Measurements from ENCODE around the gene SLC25A21.

SLC25A21 gene

DNA sequence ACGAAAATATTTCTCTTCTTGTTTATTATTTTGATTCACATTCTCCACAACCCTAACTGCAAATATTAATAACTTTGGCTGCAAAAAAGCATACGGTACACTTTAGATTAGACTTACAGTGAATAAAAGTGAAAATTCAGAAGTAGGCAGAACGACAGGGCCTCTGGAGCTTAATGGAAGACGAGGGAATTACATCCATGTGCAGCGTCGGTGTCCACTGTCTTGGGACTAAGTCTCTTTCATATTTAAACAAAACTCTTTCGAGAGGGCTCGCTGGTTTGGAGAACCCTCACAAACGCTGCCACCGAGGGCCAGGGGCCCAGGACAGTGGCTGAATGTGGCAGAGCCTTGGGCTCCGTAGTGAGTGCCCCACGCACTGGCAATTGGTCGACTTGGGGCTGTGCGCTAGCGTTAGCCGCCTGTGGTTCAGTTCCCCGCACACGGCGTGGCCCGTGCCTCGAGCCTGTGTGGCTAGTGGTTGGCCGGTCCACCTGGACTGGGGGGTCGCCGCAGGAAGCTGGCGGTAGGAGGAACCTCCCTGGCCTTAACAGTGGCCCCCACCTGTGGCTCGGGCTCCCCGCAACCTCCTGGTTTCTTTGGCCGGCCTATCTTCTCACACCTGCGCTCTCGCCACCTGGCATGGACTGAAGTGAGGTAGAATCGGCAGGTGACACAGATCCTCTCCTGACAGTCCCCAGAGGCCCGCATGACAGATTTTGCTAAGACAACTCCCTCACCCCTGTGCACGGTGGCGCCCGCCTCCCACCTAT is 511.5 kb downstream of the SLC25A21 start:
- Histone ChIP-seq H3K36me3 (ENCODE audit: insufficient read depth, low read length) (no peaks in the 10 kb centered on the region), H3K4me3 (ENCODE audit: low read length) (peak overlapping the region; percentile 76), H3K4me2 (ENCODE audit: low read length) (peak overlapping the region; percentile 94), H3K9ac (ENCODE audit: low read depth, low read length) (no peak overlapping the region), H3K4me1 (ENCODE audit: control insufficient read depth, insufficient read depth, low read length) (peaks cover 50% of the 10 kb centered on the region), H3K9me3 (replicated peaks; ENCODE audit: low read length) (no peaks in the 10 kb centered on the region), H3K27me3 (ENCODE audit: control insufficient read depth, insufficient read depth, low read length) (peaks cover 69% of the 10 kb centered on the region)

- H3K9ac ChIP-seq (ENCODE audit: low read depth, low read length), result no peak overlapping the region
- H3K9me3 ChIP-seq (replicated peaks; ENCODE audit: low read length), result no peaks in the 10 kb centered on the region
- no peaks in the 10 kb centered on the region for H3K36me3 ChIP-seq (ENCODE audit: insufficient read depth, low read length)
- peaks cover 47% of the 10 kb centered on the region for H3K4me1 ChIP-seq (ENCODE audit: control insufficient read depth, insufficient read depth, low read length)
- no peak overlapping the region for H3K4me3 ChIP-seq (ENCODE audit: low read length)
- no peak overlapping the region for H3K4me2 ChIP-seq (ENCODE audit: low read length)
- H3K27me3 ChIP-seq (ENCODE audit: control insufficient read depth, insufficient read depth, low read length), result peaks cover 78% of the 10 kb centered on the region
Observed at GRCh38 chr14:36659822-36660735, 512.3 kb downstream of the SLC25A21 start.

DNA sequence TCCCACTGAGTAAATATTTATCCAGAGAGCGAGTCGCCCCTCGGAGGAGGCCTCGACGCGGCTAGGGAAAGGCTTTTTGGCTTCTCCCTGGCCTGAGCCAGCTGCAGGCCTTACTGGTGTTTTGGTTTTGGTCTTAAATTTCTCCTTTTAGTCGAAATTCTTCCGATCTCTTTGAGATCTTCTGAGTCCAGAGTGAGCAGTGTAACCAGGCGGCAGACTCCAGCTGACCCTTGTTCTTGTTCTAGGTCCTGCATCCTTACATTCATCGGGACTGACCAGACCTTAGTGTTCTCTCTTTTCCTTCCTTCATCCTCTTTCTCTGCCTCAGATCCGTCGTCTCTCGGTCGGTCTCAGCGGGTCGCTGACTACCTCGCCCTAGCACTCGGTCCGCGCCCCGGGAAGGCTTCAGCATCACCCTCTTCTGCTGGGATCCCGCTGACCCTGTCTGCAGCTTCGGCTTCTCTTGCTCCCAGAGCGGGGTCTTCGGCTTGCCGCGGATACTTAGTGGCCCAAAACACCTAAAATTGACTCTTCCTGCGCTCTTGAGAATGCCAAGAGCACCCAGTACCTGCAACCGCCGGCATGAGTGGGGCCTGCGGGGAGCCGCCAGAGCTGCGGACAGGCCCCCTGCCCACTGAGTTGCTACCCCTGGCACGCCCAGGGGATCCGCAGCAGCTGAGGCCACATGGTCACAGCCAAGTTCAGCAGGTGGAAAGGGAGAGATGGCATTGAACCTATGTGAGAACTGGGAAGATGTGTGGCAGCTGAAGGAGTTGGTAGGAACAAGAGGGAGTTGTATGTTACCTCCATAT is 513.2 kb downstream of the SLC25A21 start:
- Histone ChIP-seq H3K36me3 (ENCODE audit: insufficient read depth, low read length) (no peaks in the 10 kb centered on the region), H3K4me2 (ENCODE audit: low read length) (peak overlapping the region; percentile 22), H3K9me3 (replicated peaks; ENCODE audit: low read length) (no peaks in the 10 kb centered on the region), H3K4me3 (ENCODE audit: low read length) (no peak overlapping the region), H3K27me3 (ENCODE audit: control insufficient read depth, insufficient read depth, low read length) (peaks cover 85% of the 10 kb centered on the region), H3K9ac (ENCODE audit: low read depth, low read length) (no peak overlapping the region), H3K4me1 (ENCODE audit: control insufficient read depth, insufficient read depth, low read length) (peaks cover 47% of the 10 kb centered on the region)

DNA sequence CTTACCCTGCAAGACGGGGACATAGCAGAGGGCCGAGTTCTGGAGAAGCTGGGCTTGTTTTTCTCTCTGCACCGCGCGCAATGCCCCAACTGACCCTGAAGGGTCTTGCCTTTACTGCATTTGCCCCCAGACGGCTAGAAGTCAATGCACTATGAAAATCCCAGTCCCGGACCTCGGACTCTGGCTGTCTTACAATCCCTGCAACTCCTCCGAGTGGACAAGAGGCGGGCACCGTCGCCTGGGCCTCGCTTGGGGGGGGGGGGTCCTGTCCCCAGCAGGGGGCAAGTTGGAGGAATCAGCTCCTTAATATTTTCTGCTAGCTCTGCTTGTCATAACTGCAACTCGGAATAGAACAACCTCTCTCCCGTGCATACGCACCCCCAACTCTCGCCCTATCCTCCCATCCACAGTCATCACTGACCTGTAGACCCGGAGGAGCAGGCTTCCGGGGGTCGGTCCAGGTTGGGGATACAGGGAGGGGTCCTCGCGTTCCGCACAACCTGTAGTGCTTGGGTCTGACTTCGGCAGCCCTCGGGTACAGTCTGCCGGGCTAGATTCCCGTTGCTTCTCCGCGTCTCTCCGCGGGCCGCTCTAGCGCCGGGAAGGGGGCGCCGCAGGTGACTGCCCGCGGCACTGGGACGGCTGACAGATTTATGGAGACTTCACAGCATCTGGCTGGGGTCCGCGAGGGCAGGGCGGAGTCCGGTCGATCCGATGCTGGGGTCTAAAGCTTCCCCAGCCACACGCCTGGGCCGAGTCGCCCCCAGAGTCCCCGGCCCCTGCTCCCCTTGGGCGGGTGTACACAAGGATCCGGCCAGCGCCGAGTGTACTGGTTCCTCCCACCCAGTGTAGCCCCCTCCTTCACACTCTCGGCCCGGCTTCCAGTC is 514.0 kb downstream of the SLC25A21 start:
- peak overlapping the region; percentile 81 for H3K4me2 ChIP-seq (ENCODE audit: low read length)
- H3K36me3 ChIP-seq (ENCODE audit: insufficient read depth, low read length), result no peaks in the 10 kb centered on the region
- no peaks in the 10 kb centered on the region for H3K9me3 ChIP-seq (replicated peaks; ENCODE audit: low read length)
- H3K4me1 ChIP-seq (ENCODE audit: control insufficient read depth, insufficient read depth, low read length), result peaks cover 43% of the 10 kb centered on the region
- H3K27me3 ChIP-seq (ENCODE audit: control insufficient read depth, insufficient read depth, low read length), result peaks cover 92% of the 10 kb centered on the region
- peak overlapping the region; percentile 62 for H3K4me3 ChIP-seq (ENCODE audit: low read length)
- no peak overlapping the region for H3K9ac ChIP-seq (ENCODE audit: low read depth, low read length)

GRCh38 chr14:36657399-36658122 is 514.8 kb downstream of the SLC25A21 start:
- H3K4me3 ChIP-seq (ENCODE audit: low read length), result peak overlapping the region; percentile 62
- H3K4me1 ChIP-seq (ENCODE audit: control insufficient read depth, insufficient read depth, low read length), result peaks cover 35% of the 10 kb centered on the region
- no peak overlapping the region for H3K9ac ChIP-seq (ENCODE audit: low read depth, low read length)
- H3K4me2 ChIP-seq (ENCODE audit: low read length), result peak overlapping the region; percentile 81
- H3K9me3 ChIP-seq (replicated peaks; ENCODE audit: low read length), result no peaks in the 10 kb centered on the region
- H3K36me3 ChIP-seq (ENCODE audit: insufficient read depth, low read length), result no peaks in the 10 kb centered on the region
- H3K27me3 ChIP-seq (ENCODE audit: control insufficient read depth, insufficient read depth, low read length), result peaks cover 94% of the 10 kb centered on the region

- peaks cover 30% of the 10 kb centered on the region for H3K4me1 ChIP-seq (ENCODE audit: control insufficient read depth, insufficient read depth, low read length)
- no peak overlapping the region for H3K9ac ChIP-seq (ENCODE audit: low read depth, low read length)
- H3K4me2 ChIP-seq (ENCODE audit: low read length), result peak overlapping the region; percentile 81
- no peaks in the 10 kb centered on the region for H3K36me3 ChIP-seq (ENCODE audit: insufficient read depth, low read length)
- H3K27me3 ChIP-seq (ENCODE audit: control insufficient read depth, insufficient read depth, low read length), result peaks cover 97% of the 10 kb centered on the region
- H3K4me3 ChIP-seq (ENCODE audit: low read length), result peak overlapping the region; percentile 62
- H3K9me3 ChIP-seq (replicated peaks; ENCODE audit: low read length), result no peaks in the 10 kb centered on the region
Observed at GRCh38 chr14:36656687-36657398, 515.6 kb downstream of the SLC25A21 start.

DNA sequence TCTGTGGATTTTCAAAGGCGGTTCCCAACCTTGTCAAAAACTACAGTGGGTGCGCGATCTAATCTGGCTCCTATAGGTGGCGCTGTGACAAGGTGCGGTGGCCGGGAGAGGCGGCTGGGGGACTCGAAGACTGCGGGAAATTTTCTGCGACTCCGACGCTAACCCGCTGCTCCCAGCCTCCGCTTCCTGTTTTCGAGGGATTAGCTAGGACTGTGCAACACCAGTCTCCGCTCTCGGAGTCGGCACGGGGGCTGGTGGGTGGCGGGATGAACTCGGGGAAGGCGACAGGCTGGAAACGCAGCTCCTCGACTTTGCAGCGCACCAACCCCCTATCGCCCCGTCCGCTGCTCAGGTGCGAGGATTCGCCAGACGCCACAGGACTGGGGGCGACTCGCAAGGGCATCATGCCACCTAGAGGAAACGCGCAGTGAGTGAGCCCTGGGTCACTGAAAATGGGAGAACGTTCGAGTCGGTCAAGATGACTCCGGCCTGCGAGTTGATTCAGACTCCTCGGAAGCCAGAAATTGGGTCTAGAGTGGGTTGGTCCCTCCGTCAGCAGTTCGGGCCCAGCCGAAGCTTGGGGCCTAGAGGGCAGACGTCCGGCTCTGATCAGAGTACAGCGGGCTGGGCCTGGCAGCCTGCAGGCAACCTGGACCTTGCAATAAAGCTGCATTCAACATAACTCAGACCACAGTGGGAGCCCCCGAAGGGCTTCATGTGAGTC is 516.3 kb downstream of the SLC25A21 start:
- Histone ChIP-seq H3K9me3 (replicated peaks; ENCODE audit: low read length) (no peaks in the 10 kb centered on the region), H3K4me2 (ENCODE audit: low read length) (peak overlapping the region; percentile 81), H3K9ac (ENCODE audit: low read depth, low read length) (no peak overlapping the region), H3K36me3 (ENCODE audit: insufficient read depth, low read length) (no peaks in the 10 kb centered on the region), H3K27me3 (ENCODE audit: control insufficient read depth, insufficient read depth, low read length) (peaks cover 100% of the 10 kb centered on the region), H3K4me1 (ENCODE audit: control insufficient read depth, insufficient read depth, low read length) (peaks cover 26% of the 10 kb centered on the region), H3K4me3 (ENCODE audit: low read length) (peak overlapping the region; percentile 53)

- H3K9ac ChIP-seq (ENCODE audit: low read depth, low read length), result no peak overlapping the region
- H3K4me2 ChIP-seq (ENCODE audit: low read length), result peak overlapping the region; percentile 81
- peaks cover 25% of the 10 kb centered on the region for H3K4me1 ChIP-seq (ENCODE audit: control insufficient read depth, insufficient read depth, low read length)
- H3K27me3 ChIP-seq (ENCODE audit: control insufficient read depth, insufficient read depth, low read length), result peaks cover 100% of the 10 kb centered on the region
- H3K4me3 ChIP-seq (ENCODE audit: low read length), result no peak overlapping the region
- H3K9me3 ChIP-seq (replicated peaks; ENCODE audit: low read length), result no peaks in the 10 kb centered on the region
- H3K36me3 ChIP-seq (ENCODE audit: insufficient read depth, low read length), result no peaks in the 10 kb centered on the region
Observed at GRCh38 chr14:36655571-36655962, 516.8 kb downstream of the SLC25A21 start.

DNA sequence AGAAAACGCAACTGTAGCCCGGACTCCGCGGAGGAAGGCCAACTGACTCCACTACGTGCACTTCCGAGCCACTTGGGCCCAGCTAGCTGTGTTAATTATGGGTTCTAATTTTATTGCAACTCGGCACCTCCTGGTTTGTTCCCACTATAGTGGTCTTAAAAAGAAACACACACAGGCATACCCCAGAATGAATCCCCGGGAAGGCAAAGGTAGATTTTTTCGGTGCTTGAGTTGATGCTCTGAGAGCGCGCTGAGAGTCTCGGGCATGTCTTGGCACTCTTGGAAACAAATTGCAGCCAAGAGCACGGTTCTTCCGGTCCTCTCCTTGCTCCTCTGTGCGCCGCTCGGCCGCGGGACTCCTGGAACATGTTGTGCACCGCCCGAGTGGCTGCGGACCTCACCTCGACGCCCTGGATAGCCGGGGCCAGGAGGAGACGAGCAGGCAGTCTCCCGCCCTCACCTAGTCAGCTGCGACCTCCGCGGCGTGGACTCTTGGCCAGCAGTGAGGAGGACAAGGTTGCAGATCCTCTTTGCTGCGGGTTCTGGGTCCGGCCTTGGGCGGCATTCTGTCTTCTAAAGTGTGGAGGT is 517.5 kb downstream of the SLC25A21 start:
- Histone ChIP-seq H3K9ac (ENCODE audit: low read depth, low read length) (no peak overlapping the region), H3K9me3 (replicated peaks; ENCODE audit: low read length) (no peaks in the 10 kb centered on the region), H3K36me3 (ENCODE audit: insufficient read depth, low read length) (no peaks in the 10 kb centered on the region), H3K4me2 (ENCODE audit: low read length) (peak overlapping the region; percentile 14), H3K27me3 (ENCODE audit: control insufficient read depth, insufficient read depth, low read length) (peaks cover 100% of the 10 kb centered on the region), H3K4me1 (ENCODE audit: control insufficient read depth, insufficient read depth, low read length) (peaks cover 25% of the 10 kb centered on the region), H3K4me3 (ENCODE audit: low read length) (no peak overlapping the region)
